Astrocyte (in vitro differentiated cells and primary cell): ENCODE results near the gene OASL. TPM values are rescaled to one million over a fixed set of nuclear protein-coding genes. Genes with fewer than 3 reads are reported as not detected.

Experiments used
- DNase-seq: peaks from one replicate; pipeline ENCODE4 v3.0.0-alpha.2; 2010; ENCODE audit warnings: low read depth
- FAIRE-seq: peaks from 2 replicates; lab custom pipeline; 2011; peaks lifted over from hg19 to GRCh38; lab: Jason Lieb, UNC
- H2AFZ ChIP-seq: 2 replicates; pipeline ENCODE4 v1.6.0; 2012; ENCODE audit warnings: low read depth, low read length, inconsistent platforms
- H3K27ac ChIP-seq: 2 replicates; pipeline ENCODE4 v1.5.1; 2011; ENCODE audit warnings: low read depth, low read length, inconsistent platforms
- H3K27me3 ChIP-seq: 2 replicates; pipeline ENCODE4 v1.6.0; 2011; ENCODE audit warnings: low read length, inconsistent platforms; ENCODE audit not compliant: insufficient read depth
- H3K36me3 ChIP-seq: 2 replicates; pipeline ENCODE4 v1.5.1; 2011; ENCODE audit warnings: low read length, inconsistent platforms; ENCODE audit not compliant: insufficient read depth
- H3K4me1 ChIP-seq: 2 replicates; pipeline ENCODE4 v1.5.1; 2011; ENCODE audit warnings: low read length, inconsistent platforms; ENCODE audit not compliant: insufficient read depth
- H3K4me2 ChIP-seq: 2 replicates; pipeline ENCODE4 v1.6.0; 2012; ENCODE audit warnings: low read length, inconsistent platforms
- H3K4me3 ChIP-seq: 2 replicates; pipeline ENCODE4 v1.5.1; 2011; ENCODE audit warnings: low read depth, mild to moderate bottlenecking, low read length, inconsistent platforms; ENCODE audit not compliant: insufficient read depth
- H3K79me2 ChIP-seq: 2 replicates; pipeline ENCODE4 v1.6.0; 2012; ENCODE audit warnings: mild to moderate bottlenecking, low read length, inconsistent platforms; ENCODE audit not compliant: insufficient read depth
- H3K9ac ChIP-seq: 2 replicates; pipeline ENCODE4 v1.6.0; 2012; ENCODE audit warnings: mild to moderate bottlenecking, low read length, inconsistent platforms
- H3K9me3 ChIP-seq: 2 replicates; pipeline ENCODE4 v1.5.1; 2012; ENCODE audit warnings: low read depth, mild to moderate bottlenecking, low read length, inconsistent platforms; ENCODE audit not compliant: insufficient read depth
- H4K20me1 ChIP-seq: 2 replicates; pipeline ENCODE4 v1.6.0; 2012; ENCODE audit warnings: low read length, inconsistent platforms; ENCODE audit not compliant: insufficient read depth
- H3K27ac Mint-ChIP-seq: one replicate; pipeline ENCODE4 v1.8.0; 2021; ENCODE audit warnings: mild to moderate bottlenecking, mixed read lengths; ENCODE audit not compliant: unreplicated experiment
- H3K27me3 Mint-ChIP-seq: one replicate; pipeline ENCODE4 v1.8.0; 2021; ENCODE audit warnings: low read depth, mixed read lengths; ENCODE audit not compliant: unreplicated experiment
- H3K36me3 Mint-ChIP-seq: one replicate; pipeline ENCODE4 v1.8.0; 2021; ENCODE audit warnings: low read depth, mixed read lengths; ENCODE audit not compliant: unreplicated experiment
- H3K4me1 Mint-ChIP-seq: one replicate; pipeline ENCODE4 v1.8.0; 2021; ENCODE audit warnings: low read depth, mixed read lengths; ENCODE audit not compliant: unreplicated experiment
- H3K4me3 Mint-ChIP-seq: one replicate; pipeline ENCODE4 v1.8.0; 2021; ENCODE audit warnings: mild to moderate bottlenecking, moderate library complexity, mixed read lengths; ENCODE audit not compliant: unreplicated experiment
- H3K9me3 Mint-ChIP-seq: one replicate; pipeline ENCODE4 v1.8.0; 2021; ENCODE audit warnings: mild to moderate bottlenecking, mixed read lengths; ENCODE audit not compliant: unreplicated experiment
- CTCF ChIP-seq: IDR thresholded peaks from 2 replicates; pipeline ENCODE4 v1.5.1; 2011; ENCODE audit warnings: low read depth, mild to moderate bottlenecking, inconsistent platforms, low read length, moderate library complexity; ENCODE audit not compliant: insufficient read depth
- EZH2 ChIP-seq: IDR thresholded peaks from 2 replicates; pipeline ENCODE4 v1.6.1; 2012; ENCODE audit warnings: mild to moderate bottlenecking, low read length, inconsistent platforms; ENCODE audit not compliant: insufficient read depth
- total RNA-seq: library from RNA; stranded (reverse); gene quantifications from 2 replicates; pipeline ENCODE4 v1.2.1, GENCODE V29; 2021

The OASL gene
- total RNA-seq, 1 donor from 2014 or later = 0.75 TPM

DNA sequence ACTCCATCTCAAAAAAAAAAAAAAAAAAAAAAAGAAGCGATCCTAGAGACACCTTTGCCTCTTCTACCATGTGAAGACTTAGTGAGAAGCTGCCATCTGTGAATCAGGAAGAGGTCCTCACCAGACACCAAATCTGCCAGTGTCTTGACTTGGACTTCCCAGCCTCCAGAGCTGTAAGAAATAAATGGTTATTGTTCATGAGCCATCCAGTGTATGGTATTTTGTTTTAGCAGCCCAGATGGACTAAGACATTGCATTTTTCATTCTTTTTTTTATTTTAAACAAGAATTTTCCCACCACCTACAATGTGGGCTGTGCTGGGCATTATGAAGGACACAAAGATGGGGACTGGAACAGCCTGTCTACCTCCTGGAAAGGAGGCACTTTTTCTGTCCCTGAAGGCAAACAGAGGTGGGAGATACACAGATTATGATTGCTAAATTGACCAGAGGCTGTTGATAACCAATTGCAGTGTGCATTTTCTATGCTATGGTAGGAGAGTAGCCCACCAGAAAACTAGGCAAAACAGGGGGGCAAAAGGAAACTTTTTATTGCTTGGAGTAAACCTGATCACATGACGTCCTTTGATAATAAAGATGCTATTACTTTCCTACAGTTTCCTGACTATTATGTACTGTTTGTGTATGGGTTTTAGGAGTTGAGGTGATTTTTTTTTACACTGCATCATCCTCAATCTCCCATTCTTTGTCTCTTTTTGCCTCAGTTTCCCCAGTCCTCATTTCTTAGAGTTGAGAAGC is 20.0 kb downstream of the OASL start:
- Mint-ChIP-seq H3K36me3 (no peaks in the 10 kb centered on the region), H3K4me3 (no peak overlapping the region), H3K9me3 (no peaks in the 10 kb centered on the region), H3K27ac (no peak overlapping the region), H3K27me3 (peaks cover 5% of the 10 kb centered on the region), H3K4me1 (peaks cover 3% of the 10 kb centered on the region)
- H3K27ac ChIP-seq = no peak overlapping the region
- no peak overlapping the region for H3K4me2 ChIP-seq
- no peak for DNase-seq
- no peak overlapping the region for H2AFZ ChIP-seq
- no peak overlapping the region for H3K4me3 ChIP-seq
- H3K9ac ChIP-seq = no peak overlapping the region
- H3K79me2 ChIP-seq = peaks cover 17% of the 10 kb centered on the region
- no peak for TF ChIP-seq EZH2
- no peak for TF ChIP-seq CTCF
- no peaks in the 10 kb centered on the region for H3K36me3 ChIP-seq
- H4K20me1 ChIP-seq = no peaks in the 10 kb centered on the region
- H3K4me1 ChIP-seq = no peaks in the 10 kb centered on the region
- H3K9me3 ChIP-seq = no peaks in the 10 kb centered on the region
- FAIRE-seq = no peak
- peaks cover 7% of the 10 kb centered on the region for H3K27me3 ChIP-seq

- H3K9ac ChIP-seq = no peak overlapping the region
- TF ChIP-seq EZH2 (no peak), CTCF (no peak)
- no peaks in the 10 kb centered on the region for H3K9me3 ChIP-seq
- no peak overlapping the region for H3K4me3 ChIP-seq
- H3K4me2 ChIP-seq = no peak overlapping the region
- no peaks in the 10 kb centered on the region for H3K36me3 Mint-ChIP-seq
- H3K4me1 ChIP-seq = no peaks in the 10 kb centered on the region
- FAIRE-seq = no peak
- DNase-seq = no peak
- H3K4me1 Mint-ChIP-seq = peaks cover 3% of the 10 kb centered on the region
- H2AFZ ChIP-seq = no peak overlapping the region
- H3K27ac Mint-ChIP-seq = no peak overlapping the region
- peaks cover 5% of the 10 kb centered on the region for H3K27me3 Mint-ChIP-seq
- H3K27ac ChIP-seq = no peak overlapping the region
- H3K36me3 ChIP-seq = no peaks in the 10 kb centered on the region
- H4K20me1 ChIP-seq = no peaks in the 10 kb centered on the region
- H3K79me2 ChIP-seq = peaks cover 17% of the 10 kb centered on the region
- peaks cover 7% of the 10 kb centered on the region for H3K27me3 ChIP-seq
- H3K9me3 Mint-ChIP-seq = no peaks in the 10 kb centered on the region
- no peak overlapping the region for H3K4me3 Mint-ChIP-seq
Observed at GRCh38 chr12:121017966-121018491, 21.0 kb downstream of the OASL start.
